ENCODE data around the gene MUL1.
A peak's percentile ranks its signal among the peaks of the same experiment; 100 is the strongest.

The MUL1 gene

GRCh38 chr1:20484519-20485462, 23.2 kb downstream of the MUL1 start:
- DNase-seq = peak; percentile 60

GRCh38 chr1:20483833-20484518, 24.0 kb downstream of the MUL1 start:
- peak; percentile 46 for DNase-seq

- no peak for DNase-seq
These were observed 24.7 kb downstream of the MUL1 start for GRCh38 chr1:20483098-20483832.

- no peak for DNase-seq
These were observed 26.1 kb downstream of the MUL1 start for GRCh38 chr1:20481643-20482498.

- no peak for DNase-seq
These were observed 26.9 kb downstream of the MUL1 start for GRCh38 chr1:20480951-20481617.

- no peak for DNase-seq
These were observed 27.6 kb downstream of the MUL1 start for GRCh38 chr1:20480243-20480944.

- no peak for DNase-seq
These were observed 28.1 kb downstream of the MUL1 start for GRCh38 chr1:20479840-20480239.

GRCh38 chr1:20478057-20478635, 29.8 kb downstream of the MUL1 start:
- DNase-seq = no peak

GRCh38 chr1:20477348-20478056, 30.4 kb downstream of the MUL1 start:
- DNase-seq = no peak

- DNase-seq = no peak
These were observed 31.5 kb downstream of the MUL1 start for GRCh38 chr1:20476265-20477038.

GRCh38 chr1:20474996-20475395, 33.0 kb downstream of the MUL1 start:
- DNase-seq = no peak

- no peak for DNase-seq
These were observed 33.5 kb downstream of the MUL1 start for GRCh38 chr1:20474333-20474975.

- no peak for DNase-seq
These were observed 34.1 kb downstream of the MUL1 start for GRCh38 chr1:20473894-20474293.

- no peak for DNase-seq
These were observed 34.9 kb downstream of the MUL1 start for GRCh38 chr1:20472860-20473711.

GRCh38 chr1:20472121-20472520, 35.8 kb downstream of the MUL1 start:
- no peak for DNase-seq

- peak; percentile 74 for DNase-seq
These were observed 37.8 kb downstream of the MUL1 start for GRCh38 chr1:20470194-20470593.

- DNase-seq = no peak
These were observed 38.4 kb downstream of the MUL1 start for GRCh38 chr1:20469406-20470076.

Data from NCI-H345 (cell line).